Activated CD4-positive, alpha-beta T cell treated with anti-CD3 and anti-CD28 coated beads for 1 hour (primary cell): ENCODE results near the gene IL12RB1.
A peak's percentile ranks its signal among the peaks of the same experiment; 100 is the strongest.

ENCODE experiments used
- DNase-seq: peaks from one replicate; pipeline ENCODE4 v3.0.0-alpha.2; 2020

Gene IL12RB1

DNA sequence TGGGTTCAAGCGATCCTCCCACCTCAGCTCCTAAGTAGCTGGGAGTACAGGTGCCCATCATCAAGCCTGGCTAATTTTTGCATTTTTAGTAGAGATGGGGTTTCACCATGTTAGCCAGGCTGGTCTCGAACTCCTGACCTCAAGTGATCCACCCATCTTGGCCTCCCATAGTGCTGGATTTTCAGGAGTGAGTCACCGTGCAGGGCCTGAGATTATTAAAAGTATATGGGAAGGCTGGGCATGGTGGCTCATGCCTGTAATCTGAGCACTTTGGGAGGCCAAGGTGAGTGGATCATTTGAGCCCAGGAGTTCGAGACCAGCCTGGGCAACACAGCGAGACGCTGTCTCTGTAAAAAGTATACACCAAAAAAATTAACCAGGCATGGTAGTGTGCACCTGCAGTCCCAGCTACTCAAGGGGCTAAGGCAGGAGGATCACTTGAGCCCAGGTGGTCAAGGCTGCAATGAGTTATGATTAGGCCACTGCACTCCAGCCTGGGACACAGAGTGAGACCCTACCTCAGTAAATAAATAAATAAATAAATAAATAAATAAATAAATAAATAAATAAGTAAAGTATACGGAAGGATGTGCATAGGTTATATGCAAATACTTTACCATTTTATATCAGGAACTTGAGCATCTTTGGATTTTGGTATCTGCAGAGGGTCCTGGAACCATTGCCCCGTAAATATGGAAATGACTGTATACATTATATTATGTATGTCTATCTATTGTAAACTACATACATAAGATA is 854 bp downstream of the IL12RB1 start:
- no peak for DNase-seq

DNA sequence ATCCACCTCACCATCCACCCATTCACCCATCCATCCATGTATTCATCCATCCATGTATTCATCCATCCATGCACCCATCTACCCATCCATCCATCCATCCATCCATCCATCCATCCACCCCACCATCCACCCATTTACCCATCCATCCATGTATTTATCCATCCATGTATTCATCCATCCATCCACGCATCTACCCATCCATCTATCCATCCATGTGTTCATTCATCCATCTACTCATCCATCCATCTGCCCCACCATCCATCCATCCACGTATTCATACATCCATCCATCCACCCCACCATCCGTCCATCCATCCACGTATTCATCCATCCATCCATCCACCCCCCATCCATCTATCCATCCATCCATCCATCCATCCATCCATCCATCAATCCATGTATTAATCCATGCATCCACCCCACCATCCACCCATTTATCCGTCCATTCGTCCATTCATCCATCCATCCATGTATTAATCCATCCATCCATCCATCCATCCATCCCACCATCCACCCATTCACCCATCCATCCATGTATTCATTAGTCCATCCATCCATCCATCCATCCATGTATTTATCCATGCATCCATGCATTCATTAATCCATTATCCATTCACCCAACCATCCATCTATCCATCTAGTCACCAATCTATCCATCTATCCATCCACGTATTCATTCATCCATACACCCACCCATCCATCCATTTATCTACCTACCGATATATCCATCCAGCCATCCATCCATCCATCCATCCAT is 2.6 kb downstream of the IL12RB1 start:
- no peak for DNase-seq

DNA sequence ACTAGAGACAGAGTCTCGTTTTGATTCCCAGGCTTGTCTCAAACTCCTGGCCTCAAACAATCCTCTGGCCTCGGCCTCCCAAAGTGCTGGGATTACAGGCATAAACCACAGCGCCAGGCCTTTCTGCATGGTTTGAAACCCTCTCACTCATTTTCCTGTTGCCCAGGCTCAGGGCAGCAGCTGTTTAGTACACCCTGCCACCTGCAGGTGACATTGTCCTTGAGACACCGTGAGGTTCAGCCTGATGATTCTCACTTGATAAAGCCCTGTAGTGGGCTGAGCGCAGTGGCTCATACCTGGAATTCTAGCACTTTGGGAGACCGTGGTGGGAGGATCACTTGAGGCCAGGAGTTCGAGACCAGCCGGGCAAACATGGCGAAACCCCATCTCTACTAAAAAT is 12.5 kb downstream of the IL12RB1 start:
- DNase-seq = no peak

DNA sequence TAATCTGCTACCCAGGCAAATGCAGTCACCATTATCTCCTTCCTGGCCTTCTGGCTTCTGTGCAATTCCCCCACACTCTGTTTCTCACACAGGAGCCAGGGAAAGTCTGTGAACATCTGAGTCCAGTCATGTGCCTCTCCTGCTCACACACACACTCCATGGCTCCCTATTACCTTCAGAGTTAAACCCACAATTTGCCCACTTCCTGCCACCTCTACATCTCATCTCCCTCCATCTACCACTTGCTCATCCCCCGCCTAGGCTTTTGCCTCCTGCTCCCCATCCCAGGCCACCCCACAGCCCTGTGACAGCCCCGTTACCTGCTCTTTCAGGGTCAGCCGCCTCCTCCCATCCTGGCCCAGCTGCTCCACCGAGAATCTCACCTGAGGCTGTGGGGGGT is 13.5 kb downstream of the IL12RB1 start:
- DNase-seq = no peak

DNA sequence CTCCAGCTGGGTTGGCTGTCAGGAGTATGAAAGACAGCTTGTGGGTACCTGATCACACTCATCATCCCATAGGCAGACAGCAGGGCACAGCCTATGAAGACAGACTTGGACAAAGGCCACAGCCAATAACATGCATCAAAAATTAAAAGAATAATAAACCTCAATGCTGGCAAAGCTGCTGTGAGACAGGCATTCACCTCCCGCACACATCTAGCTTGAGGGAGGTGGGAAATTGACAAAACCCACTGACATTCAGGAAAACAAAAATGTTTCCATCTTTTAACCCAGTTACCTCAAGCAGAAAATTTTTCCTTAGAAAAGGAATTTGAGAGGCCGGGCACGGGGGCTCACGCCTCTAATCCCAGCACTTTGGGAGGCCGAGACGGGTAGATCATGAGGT is 14.4 kb downstream of the IL12RB1 start:
- DNase-seq = no peak

DNA sequence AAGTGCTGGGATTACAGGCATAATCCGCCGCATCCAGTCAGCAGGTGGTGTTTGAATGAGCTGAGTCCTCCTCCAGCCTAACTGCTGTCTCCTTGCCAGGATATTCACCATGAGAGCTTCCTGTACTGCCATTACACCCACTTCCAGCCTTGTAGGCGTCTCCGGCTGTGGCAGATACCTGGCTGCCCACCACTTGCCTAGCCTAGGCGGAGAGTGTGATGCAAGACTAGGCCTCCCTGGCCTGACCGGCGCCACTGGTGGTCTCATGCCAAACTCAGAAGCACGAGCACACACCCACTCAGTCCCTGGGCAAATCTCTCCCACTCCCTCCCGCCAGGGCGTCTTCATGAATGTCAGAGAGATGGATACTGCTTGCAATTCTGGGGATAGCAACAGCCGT is 16.6 kb downstream of the IL12RB1 start:
- no peak for DNase-seq

DNA sequence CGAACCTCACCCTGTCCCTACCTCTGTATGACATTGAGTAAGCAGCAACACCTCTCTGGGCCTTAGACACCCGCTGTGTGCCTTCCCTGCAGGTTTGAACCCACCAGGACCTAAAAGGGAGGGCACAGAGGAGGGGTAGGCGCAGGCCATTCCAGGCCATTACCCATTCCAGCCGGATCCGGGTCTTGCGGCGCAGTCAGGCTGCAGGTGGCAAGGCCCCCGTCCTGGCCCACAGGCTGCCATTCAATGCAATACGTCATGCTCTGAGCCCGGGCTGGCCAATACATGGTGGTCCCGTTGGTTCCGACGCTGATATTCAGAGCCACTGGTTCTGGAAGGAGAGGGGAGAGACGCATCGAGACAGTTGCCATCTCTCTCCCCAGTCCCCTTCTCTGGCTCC is 17.4 kb downstream of the IL12RB1 start:
- DNase-seq = no peak

DNA sequence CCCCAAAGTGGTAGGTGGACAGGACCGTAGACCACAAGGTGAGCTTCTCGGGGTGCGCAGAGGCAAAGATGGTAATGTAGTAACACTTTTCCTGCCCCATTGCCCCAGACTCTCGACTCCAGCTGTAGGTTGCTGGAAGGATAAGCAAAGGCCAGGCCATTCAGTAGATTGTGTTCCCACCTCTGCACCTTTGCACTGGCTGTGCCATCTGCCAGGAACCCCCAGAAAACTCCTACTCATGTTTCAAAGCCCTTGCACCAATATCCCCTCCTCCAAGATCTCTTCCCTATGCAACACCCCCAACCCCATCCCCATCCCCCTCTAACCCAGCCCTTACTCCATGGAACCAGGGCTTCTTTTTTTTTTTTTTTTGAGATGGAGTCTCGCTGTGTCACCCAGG is 18.3 kb downstream of the IL12RB1 start:
- no peak for DNase-seq

DNA sequence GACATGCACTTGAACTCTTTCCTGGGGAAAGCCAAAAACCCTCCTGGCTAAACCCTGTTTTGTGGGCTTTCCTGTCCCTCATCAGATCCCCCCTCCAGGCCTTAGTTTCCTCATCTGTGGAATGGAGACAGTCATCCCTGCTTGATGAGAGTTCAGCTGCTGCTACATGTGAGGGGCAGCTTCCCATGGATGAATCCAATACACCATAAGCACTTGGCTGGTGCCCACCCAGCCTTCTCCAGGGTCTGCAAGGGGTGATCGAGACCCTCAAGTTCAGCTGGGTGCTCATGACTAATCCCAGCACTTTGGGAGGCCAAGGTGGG is 21.6 kb downstream of the IL12RB1 start:
- no peak for DNase-seq

DNA sequence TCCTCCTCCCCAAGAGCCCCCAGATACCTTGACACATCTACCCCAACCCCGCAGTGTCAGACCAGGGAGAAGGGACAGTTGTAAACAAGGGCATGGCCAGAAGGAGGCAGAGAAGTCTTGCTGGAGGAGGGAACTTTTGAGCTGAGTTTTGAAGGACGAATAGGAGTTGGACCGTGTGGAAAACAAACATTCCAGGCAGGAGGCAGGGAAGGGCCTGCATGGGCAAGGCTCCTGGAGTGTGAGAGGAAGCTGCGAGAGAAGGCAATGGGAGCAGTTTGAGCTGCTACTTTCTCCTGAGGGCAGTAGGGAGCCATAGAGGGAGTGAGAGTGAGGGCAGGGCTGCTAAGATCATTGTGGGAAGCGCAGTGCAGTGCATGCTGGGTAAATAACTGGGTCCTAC is 23.3 kb downstream of the IL12RB1 start:
- no peak for DNase-seq

DNA sequence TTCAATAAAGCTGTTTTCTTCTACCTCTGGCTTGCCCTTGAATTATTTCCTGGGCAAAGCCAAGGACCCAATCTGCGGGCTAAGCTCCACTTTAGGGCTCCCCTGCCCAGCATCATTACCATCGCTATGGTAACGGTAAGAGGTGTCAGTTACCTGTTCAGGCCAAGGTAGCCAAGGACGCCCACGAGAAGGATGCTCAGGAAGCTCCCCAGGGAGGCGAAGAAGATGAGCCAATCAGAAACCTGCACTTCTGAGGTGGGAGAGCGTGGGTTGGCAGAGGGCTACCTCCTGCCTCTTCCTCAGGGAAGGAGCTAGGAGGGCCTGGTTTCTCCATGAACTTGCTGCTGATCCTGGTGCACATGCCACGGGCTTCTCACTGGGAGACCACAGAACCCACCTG is 24.7 kb downstream of the IL12RB1 start:
- no peak for DNase-seq

DNA sequence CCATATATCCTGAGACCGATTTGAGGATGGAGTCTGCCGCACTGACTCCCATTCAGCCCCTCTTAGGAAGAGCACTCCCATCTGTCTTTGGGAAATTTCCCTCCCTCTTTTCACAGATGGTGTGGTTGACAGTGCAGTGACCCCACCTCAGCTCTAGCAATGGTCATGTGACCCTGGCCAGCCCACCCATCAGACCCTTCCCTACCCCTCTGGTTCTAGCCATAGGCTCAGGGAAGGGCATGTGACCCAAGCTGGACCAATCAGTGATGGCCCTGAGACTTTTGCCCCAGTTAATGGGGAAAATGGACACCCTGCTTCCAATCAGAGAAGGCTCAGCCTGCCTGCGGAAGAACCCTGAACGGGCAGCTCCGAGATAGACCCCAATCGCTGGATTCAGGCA is 26.3 kb downstream of the IL12RB1 start:
- DNase-seq = no peak

DNA sequence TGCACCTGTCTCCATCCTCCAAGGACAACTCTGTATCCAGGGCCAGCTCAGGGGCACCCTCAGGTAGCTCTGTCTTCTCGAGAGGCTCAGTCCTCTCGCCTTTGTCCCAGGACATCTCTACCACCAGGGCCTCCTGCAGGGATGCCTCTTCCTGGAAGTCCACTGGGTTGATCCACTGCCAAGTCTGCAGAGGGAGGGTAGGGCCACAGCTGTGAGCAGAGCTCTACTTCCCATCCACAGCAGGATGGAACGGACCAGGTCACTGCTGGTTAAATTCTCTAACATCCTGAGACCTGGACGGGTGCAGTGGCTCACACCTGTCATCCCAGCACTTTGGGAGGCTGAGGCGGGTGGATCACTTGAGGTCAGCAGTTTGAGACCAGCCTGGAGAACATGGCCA is 26.8 kb downstream of the IL12RB1 start:
- no peak for DNase-seq

DNA sequence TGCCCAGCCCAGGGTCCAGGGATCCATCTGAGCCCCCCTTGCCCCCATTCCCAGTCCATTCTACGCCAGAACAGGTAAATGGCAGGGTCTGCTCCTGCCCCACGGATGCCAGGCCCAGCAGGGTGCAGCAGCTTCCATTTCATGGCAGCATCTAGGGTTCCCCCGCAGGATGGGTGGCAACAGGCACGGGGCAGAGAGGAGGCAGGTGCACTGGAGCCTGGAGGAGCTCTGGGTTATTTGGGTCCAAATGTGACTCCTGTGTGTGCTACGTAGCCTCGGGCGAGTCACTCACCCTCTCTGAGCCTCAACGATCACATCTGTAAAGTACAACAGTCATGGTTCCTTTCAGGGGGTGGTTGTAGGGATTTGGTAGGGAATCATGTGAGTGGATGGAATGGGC is 27.4 kb downstream of the IL12RB1 start:
- DNase-seq = no peak

DNA sequence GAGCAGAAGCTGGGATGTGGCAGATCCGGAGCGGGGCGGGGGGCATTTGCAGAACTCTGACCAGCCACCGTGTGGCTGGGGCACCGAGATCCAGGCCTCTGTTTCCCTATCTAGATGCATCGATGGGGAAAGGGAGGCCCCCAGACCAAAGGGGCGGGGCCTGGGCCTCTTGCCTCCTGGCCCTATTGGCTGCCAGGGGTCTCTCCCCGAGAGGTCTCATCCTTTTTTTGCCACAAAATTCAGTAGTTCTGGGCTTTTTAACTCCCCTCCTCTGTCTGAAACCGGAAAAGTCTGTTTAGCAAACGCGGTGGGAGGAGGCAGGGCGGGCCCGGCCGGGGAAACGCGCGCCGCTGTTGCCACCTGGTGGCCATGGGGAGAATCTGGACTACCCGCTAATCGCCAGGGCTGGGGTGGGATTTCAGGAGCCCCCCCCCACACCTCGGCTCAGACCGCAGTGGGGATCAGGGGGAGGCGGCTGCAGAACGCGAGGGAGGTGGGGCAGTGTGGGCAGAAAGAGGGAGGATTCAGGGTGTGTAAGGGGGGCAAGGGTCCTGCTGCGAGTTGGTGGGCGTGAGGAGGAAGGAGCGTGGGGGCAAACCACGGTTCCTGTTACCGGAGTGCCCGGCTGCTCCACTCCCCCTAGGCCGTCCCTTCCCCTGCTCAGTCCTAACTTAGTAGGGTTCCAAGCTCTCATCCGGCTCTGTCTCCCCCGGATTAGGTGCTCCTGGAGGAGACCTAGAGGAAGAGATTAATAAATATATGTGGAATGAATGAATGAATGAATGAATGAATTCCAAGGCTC is 28.3 kb downstream of the IL12RB1 start:
- DNase-seq = peak; percentile 77

DNA sequence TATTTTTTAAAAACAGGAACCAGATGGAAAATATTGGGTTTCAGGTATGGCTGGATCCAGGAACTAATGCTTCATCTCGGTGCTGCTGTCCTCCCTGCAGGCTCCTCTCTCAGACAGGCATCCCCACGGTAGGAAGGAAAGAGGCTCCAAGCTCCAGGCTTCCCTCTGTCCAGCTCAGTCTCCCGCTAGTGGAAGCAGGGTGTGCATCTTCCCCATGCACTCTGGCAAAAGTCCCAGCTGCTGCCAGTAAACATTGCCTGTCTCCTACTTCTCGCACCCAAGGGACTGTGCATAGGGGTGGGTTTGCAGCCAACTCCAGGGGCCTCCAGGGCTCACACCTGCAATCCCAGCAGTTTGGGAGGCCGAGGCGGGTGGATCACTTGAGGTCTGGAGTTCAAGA is 29.2 kb downstream of the IL12RB1 start:
- no peak for DNase-seq

DNA sequence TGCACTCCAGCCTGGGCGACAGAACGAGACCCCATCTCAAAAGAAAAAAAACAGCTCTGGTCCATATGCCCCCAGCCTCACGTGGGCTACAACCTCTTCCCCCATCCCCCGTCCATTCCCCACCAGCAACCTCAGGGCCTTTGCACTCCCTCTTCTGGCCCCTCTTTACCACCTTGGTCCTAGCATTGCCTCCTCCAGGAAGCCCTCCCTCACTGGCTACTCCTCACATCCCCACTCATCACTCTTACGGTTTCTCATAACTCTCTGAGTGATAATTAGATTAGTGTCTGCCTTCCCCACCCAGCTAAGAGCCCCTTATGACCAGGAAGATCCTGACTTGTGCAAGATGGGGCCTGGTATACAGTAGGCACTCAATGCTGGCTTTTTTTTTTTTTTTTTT is 30.8 kb downstream of the IL12RB1 start:
- DNase-seq = no peak

DNA sequence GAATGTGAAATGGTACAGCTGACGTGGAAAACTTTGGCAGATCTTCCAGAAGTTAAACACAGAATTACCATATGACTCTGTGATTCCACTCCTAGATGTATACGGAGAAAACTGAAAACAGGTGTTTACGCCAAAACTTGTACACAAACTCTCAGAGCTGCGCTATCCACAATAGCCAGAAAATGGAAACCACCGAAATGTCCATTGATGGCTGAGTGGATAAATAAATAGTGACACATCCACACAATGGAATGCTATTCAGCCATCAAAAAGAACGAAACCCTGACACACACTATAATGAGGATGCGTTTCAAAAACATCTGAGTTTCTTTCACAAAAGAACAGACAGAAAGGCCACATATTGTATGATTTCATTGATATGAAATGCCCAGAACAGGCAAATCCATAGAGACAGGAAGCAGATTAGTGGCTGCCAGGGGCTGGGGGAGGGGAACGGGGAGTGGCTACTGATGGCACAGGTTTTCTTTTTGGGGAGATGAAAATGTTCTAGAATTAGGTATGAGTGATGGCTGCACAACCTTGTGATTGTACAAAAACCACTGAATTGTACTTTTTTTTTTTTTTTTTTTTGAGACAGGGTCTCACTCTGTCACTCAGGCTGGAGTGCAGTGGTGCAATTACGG is 33.0 kb downstream of the IL12RB1 start:
- no peak for DNase-seq

DNA sequence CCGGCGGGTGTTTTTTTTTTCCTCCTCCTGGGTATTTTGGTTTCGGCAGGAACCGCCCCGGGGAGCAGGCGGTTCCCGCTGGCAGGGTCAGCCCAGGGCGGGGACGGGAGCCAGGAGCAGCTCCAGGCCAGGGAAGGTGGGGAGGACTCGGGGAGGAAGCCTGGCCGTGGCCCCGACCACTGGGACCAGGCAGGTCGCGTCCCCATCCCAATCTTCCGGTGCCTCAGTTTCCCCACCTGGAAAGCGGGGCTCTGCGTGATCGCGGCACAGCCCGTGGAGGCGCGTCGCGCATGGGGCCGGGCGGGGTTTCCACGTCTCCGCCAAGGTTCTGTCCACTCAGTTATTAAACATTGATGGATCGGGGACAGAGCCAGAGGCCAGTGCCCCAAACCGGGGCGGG is 34.8 kb downstream of the IL12RB1 start:
- DNase-seq = no peak

DNA sequence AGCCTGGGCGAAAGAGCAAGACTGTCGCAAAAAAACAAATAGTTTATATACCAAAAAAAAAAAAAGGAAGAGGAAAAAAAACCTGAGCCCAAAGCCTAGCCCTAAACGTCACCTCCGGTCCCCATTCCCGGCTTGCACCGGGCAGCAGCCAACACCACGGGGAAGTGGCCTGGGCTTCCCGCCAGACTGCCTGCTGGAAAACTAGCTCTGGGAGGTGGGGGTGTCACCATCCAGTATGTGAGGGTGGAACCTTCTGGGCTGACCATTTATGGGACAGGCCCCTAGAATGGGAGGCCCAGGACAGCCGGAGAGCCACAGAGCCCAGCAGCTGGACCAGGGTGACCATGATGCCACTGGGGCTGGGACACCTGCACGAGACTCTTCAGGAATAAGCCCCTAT is 37.3 kb downstream of the IL12RB1 start:
- DNase-seq = no peak

DNA sequence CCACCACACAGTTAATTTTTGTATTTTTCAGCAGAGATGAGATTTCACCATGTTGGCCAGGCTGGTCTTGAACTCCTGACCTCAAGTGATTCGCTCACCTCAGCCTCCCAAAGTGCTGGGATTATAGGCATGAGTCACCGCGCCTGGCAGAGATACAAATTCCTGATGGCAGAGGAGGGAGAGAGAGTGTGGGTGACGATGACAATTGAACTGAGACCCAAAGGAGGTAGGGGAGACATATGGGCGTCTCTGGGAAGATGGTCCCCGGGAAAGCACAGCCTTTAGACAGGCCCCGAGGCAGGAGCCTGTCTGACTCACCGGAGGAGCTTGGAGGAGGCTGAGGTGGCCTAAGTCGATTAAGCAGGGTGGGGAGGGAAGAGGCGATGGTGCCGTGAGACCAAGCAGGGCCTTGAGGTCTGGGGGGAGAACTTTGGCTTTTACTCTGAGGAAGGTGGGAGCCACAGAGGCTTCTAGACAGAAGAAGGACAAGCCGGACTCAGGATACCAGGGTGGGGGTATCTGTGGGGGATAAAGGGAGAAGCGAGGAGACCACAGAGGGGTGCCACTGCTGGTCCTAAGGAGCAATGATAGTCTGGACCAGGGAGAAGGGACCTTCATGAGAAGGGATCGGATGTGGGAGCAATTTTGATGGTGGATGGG is 40.5 kb downstream of the IL12RB1 start:
- DNase-seq = no peak

DNA sequence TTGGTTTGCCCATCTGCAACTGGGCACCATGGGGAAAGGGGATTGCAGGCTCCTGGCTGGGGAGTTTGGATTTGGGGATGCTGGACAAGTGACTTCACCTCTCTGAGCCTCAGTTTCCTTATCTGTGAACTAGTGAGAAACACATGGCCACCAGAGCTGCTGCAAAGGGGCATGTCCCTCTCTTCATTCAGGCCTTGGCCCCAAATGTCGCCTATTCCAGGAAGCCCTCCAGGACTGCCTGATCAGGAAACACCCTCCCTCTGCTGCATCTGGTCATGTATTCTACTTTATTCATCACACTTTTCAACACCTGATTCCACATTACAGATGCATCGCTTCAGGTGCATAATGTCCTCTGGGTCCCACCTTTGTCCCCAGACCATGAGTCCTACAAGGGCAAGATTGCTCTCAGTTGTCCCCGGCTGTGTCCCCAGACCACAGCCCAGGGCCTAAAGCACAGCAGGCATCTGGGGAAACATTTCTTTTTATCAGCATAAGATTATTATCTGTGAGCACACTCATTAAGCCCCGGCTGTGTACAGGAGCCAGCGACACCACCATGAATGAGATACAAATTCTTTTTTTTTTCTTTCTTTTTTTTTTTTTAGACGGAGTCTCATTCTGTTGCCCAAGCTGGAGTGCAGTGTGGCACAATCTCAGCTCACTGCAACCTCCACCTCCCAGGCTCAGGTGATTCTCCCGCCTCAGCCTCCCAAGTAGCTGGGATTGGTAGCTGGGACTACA is 41.3 kb downstream of the IL12RB1 start:
- DNase-seq = no peak
